Trophoblast cell (in vitro differentiated cells and primary cell): ENCODE data around the gene SERP2.

ENCODE experiments used
- DNase-seq, 2 donors: peaks; one replicate each; pipeline ENCODE4 v3.0.0-alpha.2; 2016
- H2AFZ ChIP-seq: 2 replicates; pipeline ENCODE4 v1.6.1; 2013; ENCODE audit warnings: low read length, moderate library complexity, mild to moderate bottlenecking; ENCODE audit not compliant: insufficient read depth, poor library complexity
- H2AK5ac ChIP-seq: 2 replicates; pipeline ENCODE4 v1.6.1; 2013; ENCODE audit warnings: mild to moderate bottlenecking, low read length
- H2BK120ac ChIP-seq: 2 replicates; pipeline ENCODE4 v1.6.1; 2013; ENCODE audit warnings: low read length, mild to moderate bottlenecking, moderate library complexity; ENCODE audit not compliant: insufficient read depth, poor library complexity
- H2BK12ac ChIP-seq: 2 replicates; pipeline ENCODE4 v1.6.1; 2013; ENCODE audit warnings: mild to moderate bottlenecking, low read length, moderate library complexity
- H2BK5ac ChIP-seq: 2 replicates; pipeline ENCODE4 v1.6.1; 2013; ENCODE audit warnings: low read length, low read depth, moderate library complexity, mild to moderate bottlenecking; ENCODE audit not compliant: poor library complexity
- H3K14ac ChIP-seq: 2 replicates; pipeline ENCODE4 v1.6.1; 2013; ENCODE audit warnings: mild to moderate bottlenecking, low read length
- H3K18ac ChIP-seq: 2 replicates; pipeline ENCODE4 v1.6.1; 2013; ENCODE audit warnings: mild to moderate bottlenecking, low read length
- H3K23ac ChIP-seq: 2 replicates; pipeline ENCODE4 v1.6.1; 2013; ENCODE audit warnings: low read length
- H3K27ac ChIP-seq: 2 replicates; pipeline ENCODE4 v1.5.1; 2013; ENCODE audit warnings: low read depth, mild to moderate bottlenecking, inconsistent platforms, low read length, moderate library complexity
- H3K27me3 ChIP-seq: 2 replicates; pipeline ENCODE4 v1.6.1; 2013; ENCODE audit warnings: inconsistent platforms, mild to moderate bottlenecking, low read length, moderate library complexity; ENCODE audit not compliant: insufficient read depth
- H3K36me3 ChIP-seq, 2 experiments: 1 replicate in 1 of 2; 2 replicates in 1 of 2; pipeline ENCODE4 v1.6.1; 2013; ENCODE audit warnings: low read length in 2 of 2, mild to moderate bottlenecking in 2 of 2, moderate library complexity in 1 of 2; ENCODE audit not compliant: insufficient read depth in 2 of 2, control insufficient read depth in 1 of 2
- H3K4ac ChIP-seq: 2 replicates; pipeline ENCODE4 v1.6.1; 2013; ENCODE audit warnings: low read depth, mild to moderate bottlenecking, low read length, moderate library complexity
- H3K4me1 ChIP-seq, 2 experiments: 1 replicate in 1 of 2; 2 replicates in 1 of 2; pipeline ENCODE4 v1.6.1; 2013; ENCODE audit warnings: low read length in 2 of 2, mild to moderate bottlenecking in 2 of 2, moderate library complexity in 1 of 2; ENCODE audit not compliant: insufficient read depth in 2 of 2, control insufficient read depth in 1 of 2
- H3K4me2 ChIP-seq: 2 replicates; pipeline ENCODE4 v1.6.1; 2013; ENCODE audit warnings: inconsistent platforms, mild to moderate bottlenecking, low read length, moderate library complexity
- H3K4me3 ChIP-seq: 2 replicates; pipeline ENCODE4 v1.5.1; 2013; ENCODE audit warnings: mild to moderate bottlenecking, low read depth, low read length, inconsistent platforms
- H3K79me1 ChIP-seq: one replicate; pipeline ENCODE4 v1.6.1; 2013; ENCODE audit warnings: low read length
- H3K79me2 ChIP-seq: 2 replicates; pipeline ENCODE4 v1.6.1; 2013; ENCODE audit warnings: low read length, mild to moderate bottlenecking; ENCODE audit not compliant: control insufficient read depth, insufficient read depth, poor library complexity
- H3K9ac ChIP-seq: 2 replicates; pipeline ENCODE4 v1.6.1; 2013; ENCODE audit warnings: mild to moderate bottlenecking, low read length
- H3K9me3 ChIP-seq: 2 replicates; pipeline ENCODE4 v1.6.1; 2013; ENCODE audit warnings: low read depth, mild to moderate bottlenecking, control low read depth, inconsistent platforms, low read length; ENCODE audit not compliant: insufficient read depth
- H4K12ac ChIP-seq: 2 replicates; pipeline ENCODE4 v1.6.1; 2013; ENCODE audit warnings: low read depth, mild to moderate bottlenecking, low read length, moderate library complexity
- H4K8ac ChIP-seq: 2 replicates; pipeline ENCODE4 v1.6.1; 2013; ENCODE audit warnings: low read depth, mild to moderate bottlenecking, low read length, moderate library complexity
- H4K91ac ChIP-seq: one replicate; pipeline ENCODE4 v1.6.1; 2013; ENCODE audit warnings: low read depth, mild to moderate bottlenecking, low read length, moderate library complexity
- WGBS: extraction: QIAGEN DNeasy Blood & Tissue Kit; methylation state at CpG from one replicate; pipeline ENCODE4 v1.1.7; 2013; ENCODE audit warnings: missing lambda C conversion rate; ENCODE audit not compliant: insufficient read length, insufficient coverage; ENCODE audit errors: extremely low coverage; 5-methylcytosine and 5-hydroxymethylcytosine counted together

The SERP2 gene

GRCh38 chr13:44331446-44331845 is 42.2 kb upstream of the SERP2 start:
- no peak overlapping the region for H3K9ac ChIP-seq
- H3K4me1 ChIP-seq, result peaks cover 0 to 2% of the 10 kb centered on the region in 2 experiments
- H3K4me2 ChIP-seq, result no peak overlapping the region
- H3K79me1 ChIP-seq, result peaks cover 4% of the 10 kb centered on the region
- no peak overlapping the region for H2BK5ac ChIP-seq
- no peak overlapping the region for H2BK12ac ChIP-seq
- no peak overlapping the region for H3K4ac ChIP-seq
- no peak overlapping the region for H4K12ac ChIP-seq
- H3K23ac ChIP-seq, result no peak overlapping the region
- H4K8ac ChIP-seq, result no peak overlapping the region
- DNase-seq, result no peak
- H3K27me3 ChIP-seq, result no peaks in the 10 kb centered on the region
- WGBS, result no CpG with 5 or more reads among the region's 4 CpGs
- H3K14ac ChIP-seq, result no peak overlapping the region
- H2AK5ac ChIP-seq, result no peak overlapping the region
- H4K91ac ChIP-seq, result no peak overlapping the region
- no peaks in the 10 kb centered on the region for H3K9me3 ChIP-seq
- H3K27ac ChIP-seq, result no peak overlapping the region
- H3K79me2 ChIP-seq, result no peaks in the 10 kb centered on the region
- H2BK120ac ChIP-seq, result no peak overlapping the region
- no peak overlapping the region for H3K4me3 ChIP-seq
- no peak overlapping the region for H3K18ac ChIP-seq
- H2AFZ ChIP-seq, result no peak overlapping the region
- H3K36me3 ChIP-seq, result no peaks in the 10 kb centered on the region

GRCh38 chr13:44331912-44332851 is 41.4 kb upstream of the SERP2 start:
- no peak overlapping the region for H3K4me2 ChIP-seq
- H3K36me3 ChIP-seq, result no peaks in the 10 kb centered on the region
- H3K9me3 ChIP-seq, result no peaks in the 10 kb centered on the region
- H4K8ac ChIP-seq, result no peak overlapping the region
- H2BK120ac ChIP-seq, result no peak overlapping the region
- no peak overlapping the region for H4K91ac ChIP-seq
- no peak overlapping the region for H3K4ac ChIP-seq
- no peaks in the 10 kb centered on the region for H3K27me3 ChIP-seq
- no peak overlapping the region for H3K9ac ChIP-seq
- no peak overlapping the region for H2BK12ac ChIP-seq
- no peak overlapping the region for H2AFZ ChIP-seq
- H3K23ac ChIP-seq, result no peak overlapping the region
- no peak overlapping the region for H2AK5ac ChIP-seq
- no peak overlapping the region for H3K18ac ChIP-seq
- DNase-seq, result no peak
- no peak overlapping the region for H2BK5ac ChIP-seq
- H3K79me2 ChIP-seq, result no peaks in the 10 kb centered on the region
- H3K4me3 ChIP-seq, result peak overlapping the region; percentile 28
- peaks cover 0 to 2% of the 10 kb centered on the region in 2 experiments for H3K4me1 ChIP-seq
- no CpG with 5 or more reads among the region's 7 CpGs for WGBS
- no peak overlapping the region for H3K27ac ChIP-seq
- H4K12ac ChIP-seq, result no peak overlapping the region
- H3K14ac ChIP-seq, result no peak overlapping the region
- peaks cover 2% of the 10 kb centered on the region for H3K79me1 ChIP-seq

GRCh38 chr13:44333950-44334655 is 39.5 kb upstream of the SERP2 start:
- H4K12ac ChIP-seq, result no peak overlapping the region
- no peaks in the 10 kb centered on the region for H3K79me2 ChIP-seq
- no peak overlapping the region for H3K27ac ChIP-seq
- H2AK5ac ChIP-seq, result no peak overlapping the region
- no peaks in the 10 kb centered on the region for H3K79me1 ChIP-seq
- no peak for DNase-seq
- H3K4me2 ChIP-seq, result no peak overlapping the region
- no peak overlapping the region for H2BK12ac ChIP-seq
- no peak overlapping the region for H3K14ac ChIP-seq
- WGBS, result no CpG with 5 or more reads among the region's 5 CpGs
- H4K91ac ChIP-seq, result no peak overlapping the region
- no peak overlapping the region for H3K23ac ChIP-seq
- H3K9ac ChIP-seq, result no peak overlapping the region
- H3K4me3 ChIP-seq, result no peak overlapping the region
- no peaks in the 10 kb centered on the region for H3K27me3 ChIP-seq
- H3K36me3 ChIP-seq, result no peaks in the 10 kb centered on the region
- H3K4ac ChIP-seq, result no peak overlapping the region
- no peak overlapping the region for H2AFZ ChIP-seq
- H2BK5ac ChIP-seq, result no peak overlapping the region
- H3K4me1 ChIP-seq, result no peaks in the 10 kb centered on the region
- no peak overlapping the region for H4K8ac ChIP-seq
- no peak overlapping the region for H2BK120ac ChIP-seq
- peaks cover 3% of the 10 kb centered on the region for H3K9me3 ChIP-seq
- no peak overlapping the region for H3K18ac ChIP-seq

DNA sequence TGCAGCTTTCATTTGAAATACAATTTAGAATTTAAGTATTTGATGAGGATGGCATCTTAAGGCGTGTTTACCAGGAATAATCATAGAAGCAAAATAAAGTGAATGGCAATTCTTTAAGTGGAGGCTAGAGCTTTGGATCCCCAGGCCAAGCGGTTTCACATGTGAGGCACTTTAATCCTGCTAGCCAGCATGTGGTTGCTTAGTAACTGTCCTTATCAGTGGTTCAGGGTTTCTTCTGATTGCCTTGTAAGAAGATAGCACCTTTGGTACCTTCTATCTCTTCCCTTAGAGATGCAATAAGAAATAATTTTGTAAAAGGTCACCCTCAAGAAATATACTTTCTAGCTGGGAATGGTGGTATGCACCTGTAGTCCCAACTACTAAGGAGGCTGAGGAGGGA is 38.9 kb upstream of the SERP2 start:
- no peaks in the 10 kb centered on the region for H3K27me3 ChIP-seq
- no peak overlapping the region for H2BK120ac ChIP-seq
- H3K4me3 ChIP-seq, result no peak overlapping the region
- no peak overlapping the region for H2BK12ac ChIP-seq
- no peak overlapping the region for H3K4ac ChIP-seq
- no peak overlapping the region for H4K91ac ChIP-seq
- peaks cover 3% of the 10 kb centered on the region for H3K9me3 ChIP-seq
- H2AFZ ChIP-seq, result no peak overlapping the region
- H3K79me2 ChIP-seq, result no peaks in the 10 kb centered on the region
- peaks cover 1% of the 10 kb centered on the region for H3K79me1 ChIP-seq
- no peak overlapping the region for H3K4me2 ChIP-seq
- H3K23ac ChIP-seq, result no peak overlapping the region
- no peak overlapping the region for H3K18ac ChIP-seq
- H3K27ac ChIP-seq, result no peak overlapping the region
- no peak overlapping the region for H3K14ac ChIP-seq
- no peak overlapping the region for H4K8ac ChIP-seq
- DNase-seq, result peak in 1 of 2 donors; percentile 24
- H4K12ac ChIP-seq, result no peak overlapping the region
- H3K4me1 ChIP-seq, result no peaks in the 10 kb centered on the region
- no peak overlapping the region for H2AK5ac ChIP-seq
- H3K36me3 ChIP-seq, result no peaks in the 10 kb centered on the region
- H2BK5ac ChIP-seq, result no peak overlapping the region
- no CpG with 5 or more reads among the region's 2 CpGs for WGBS
- no peak overlapping the region for H3K9ac ChIP-seq
